HG02588 (cell line): ENCODE data around the gene TMCC2.

ENCODE experiments used
- ATAC-seq: cut with Tn5 transposase; IDR thresholded peaks from one replicate; pipeline ENCODE4 v1.9.1; 2021; ENCODE audit warnings: mild to moderate bottlenecking, moderate library complexity; ENCODE audit not compliant: unreplicated experiment

Gene TMCC2

DNA sequence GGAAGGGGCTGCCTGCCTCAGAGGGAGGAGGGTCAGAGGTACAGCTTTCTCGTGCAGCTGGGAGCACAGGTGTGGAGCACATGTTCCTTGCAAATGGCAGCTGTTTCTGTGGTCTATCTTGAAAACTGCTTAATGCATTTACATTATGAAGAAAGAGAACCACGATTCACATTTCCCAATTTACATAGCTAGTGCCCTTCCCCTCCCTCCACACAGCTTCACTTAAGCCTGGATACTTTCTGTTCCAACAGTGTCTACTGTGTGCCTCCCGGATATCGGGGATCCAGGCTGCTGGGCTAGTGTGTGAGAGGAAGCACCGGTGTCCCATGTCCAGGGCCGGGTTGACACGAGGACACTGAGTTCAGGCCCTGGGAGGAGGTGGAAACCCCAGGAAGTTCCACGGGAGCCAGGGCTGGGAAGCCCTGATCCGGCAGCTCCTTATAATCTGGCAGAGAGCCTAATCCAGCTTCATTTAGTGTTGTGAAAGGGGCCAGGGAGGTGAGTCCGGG is 31.6 kb downstream of the TMCC2 start:
- ATAC-seq: no peak

DNA sequence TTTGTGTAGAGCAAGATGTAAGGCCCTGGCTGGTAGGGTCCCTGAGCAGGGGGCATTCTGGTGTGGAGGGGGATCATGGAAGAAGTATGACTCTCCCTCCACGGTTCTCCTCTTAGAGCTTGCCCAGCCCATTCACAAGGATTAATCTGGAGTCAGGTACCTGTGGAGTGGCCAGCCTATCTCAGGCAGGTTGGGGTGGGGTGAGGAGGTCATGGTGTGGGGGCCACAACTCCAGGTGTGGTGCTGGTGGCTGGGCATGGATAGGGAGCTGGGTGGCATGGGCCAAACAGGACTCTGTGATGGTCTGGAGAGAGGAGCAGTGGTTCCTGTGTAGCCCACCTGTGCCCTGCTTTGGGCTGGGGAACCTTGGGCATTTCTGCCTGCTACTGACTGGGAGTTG is 32.3 kb downstream of the TMCC2 start:
- no peak for ATAC-seq

DNA sequence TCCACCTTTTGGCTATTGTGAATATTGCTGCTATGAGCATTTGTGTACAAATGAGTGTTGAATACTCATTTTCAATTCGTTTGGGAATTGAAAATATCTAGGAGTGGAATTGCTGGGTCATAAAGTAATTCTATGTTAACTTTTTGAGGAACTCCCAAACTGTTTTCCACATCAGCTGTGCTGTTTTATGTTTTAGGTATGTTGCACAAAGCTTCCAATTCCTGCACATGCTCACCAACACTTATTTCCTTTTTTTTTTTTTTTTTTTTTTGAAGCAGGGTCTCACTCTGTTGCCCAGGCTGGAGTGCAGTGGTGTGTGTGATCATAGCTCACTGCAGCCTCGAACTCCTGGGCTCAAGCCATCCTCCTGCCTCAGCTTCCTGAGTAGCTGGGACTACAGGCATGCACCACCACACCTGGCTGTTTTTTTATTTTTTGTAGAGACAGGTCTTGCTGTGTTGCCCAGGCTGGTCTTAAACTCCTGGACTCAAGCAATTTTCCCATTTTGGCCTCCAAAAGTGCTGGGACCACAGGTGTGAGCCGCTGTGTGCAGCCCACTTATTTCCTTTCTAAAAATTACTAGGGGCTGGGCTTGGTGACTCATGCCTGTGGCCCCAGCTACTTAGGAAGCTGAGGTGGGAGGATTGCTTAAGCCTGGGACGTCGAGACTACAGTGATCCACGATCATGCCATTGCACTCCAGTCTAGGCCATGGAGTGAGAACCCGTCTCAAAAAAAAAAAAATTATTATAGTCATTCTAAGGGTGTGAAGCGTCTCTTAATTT is 33.4 kb downstream of the TMCC2 start:
- no peak for ATAC-seq

DNA sequence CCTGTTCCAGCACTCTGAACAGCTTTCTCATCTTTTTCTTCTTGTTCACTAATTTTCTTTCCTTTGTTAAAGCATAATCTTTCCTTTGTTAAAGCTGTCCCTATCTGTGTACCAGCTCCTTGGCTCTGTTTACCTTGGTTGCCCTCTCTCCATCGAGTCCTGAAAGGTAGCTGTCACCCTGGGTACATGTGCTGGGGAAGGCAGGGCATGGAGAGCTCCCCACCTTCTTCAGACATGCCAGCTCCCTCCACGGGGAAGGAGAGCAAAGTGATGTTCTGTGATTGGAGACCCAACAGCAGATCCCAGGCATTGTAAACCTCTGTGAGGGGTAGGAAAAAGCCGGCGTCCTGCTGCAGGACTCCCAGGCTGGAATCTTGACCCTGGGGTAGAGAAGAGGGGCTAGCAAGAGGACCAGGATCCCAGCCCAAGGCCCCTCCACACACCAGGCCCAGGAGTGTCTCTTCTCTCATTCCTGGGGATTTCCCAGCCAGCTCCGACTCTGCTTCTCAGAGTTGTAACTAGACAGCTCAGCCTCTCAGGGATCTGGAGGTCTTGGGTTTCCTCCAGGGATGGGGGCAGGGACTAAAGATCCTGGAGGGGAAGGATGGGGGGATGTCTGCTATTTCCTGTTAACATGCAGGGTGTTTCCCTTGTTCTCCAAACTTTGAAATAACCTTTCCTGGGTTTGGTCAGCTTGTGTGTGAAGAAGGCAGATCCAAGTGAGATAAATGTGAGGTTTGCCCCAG is 34.4 kb downstream of the TMCC2 start:
- ATAC-seq: no peak

DNA sequence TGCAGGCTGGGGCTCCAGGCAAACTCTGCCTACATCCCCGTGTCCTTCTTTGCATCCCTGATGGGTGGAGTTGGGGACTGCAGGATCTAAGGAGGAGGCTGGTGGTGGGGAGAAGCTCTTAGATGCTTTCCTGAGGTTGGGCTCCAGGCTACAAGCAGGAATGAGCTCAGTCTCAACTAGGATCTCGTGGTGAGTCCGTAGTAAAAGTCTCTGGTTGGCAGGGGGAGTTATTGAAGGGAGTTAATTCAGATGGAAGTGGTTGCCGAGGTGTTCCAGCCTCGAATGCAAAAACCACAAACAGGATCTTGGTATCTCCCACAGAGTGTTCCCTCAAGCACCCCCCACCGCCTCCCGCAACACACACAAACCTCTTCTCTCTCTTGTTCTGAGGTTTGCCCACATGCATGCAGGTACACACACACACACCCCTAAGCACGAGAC is 35.0 kb downstream of the TMCC2 start:
- no peak for ATAC-seq

DNA sequence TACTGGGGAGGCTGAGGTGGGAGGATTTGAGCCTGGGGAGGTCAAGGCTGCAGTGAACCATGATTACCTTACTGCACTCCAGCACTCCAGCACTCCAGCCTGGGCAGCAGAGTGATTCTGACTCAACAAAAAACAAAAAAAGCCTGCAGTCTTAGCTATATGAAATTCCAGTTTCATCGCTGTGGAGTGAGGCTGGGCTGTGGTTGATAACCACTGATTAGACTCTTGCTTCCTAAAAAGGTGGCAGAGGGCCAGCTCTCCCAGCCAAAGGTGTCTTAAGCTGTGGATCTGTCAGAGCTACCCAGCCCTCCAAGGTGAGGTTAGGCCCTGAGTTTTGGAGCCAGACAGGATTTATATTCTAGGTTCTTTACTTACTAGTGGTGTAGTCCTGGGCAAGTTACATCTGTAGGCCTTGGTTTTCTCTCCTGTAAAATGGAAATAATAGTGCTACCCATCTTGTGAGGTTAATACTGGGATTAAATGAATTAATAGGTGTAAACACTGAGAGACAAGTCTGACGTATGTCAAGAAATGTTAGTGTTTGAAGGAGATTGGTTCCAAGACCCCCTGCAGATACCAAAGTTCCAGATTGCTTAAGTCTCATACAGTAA is 35.9 kb downstream of the TMCC2 start:
- no peak for ATAC-seq

DNA sequence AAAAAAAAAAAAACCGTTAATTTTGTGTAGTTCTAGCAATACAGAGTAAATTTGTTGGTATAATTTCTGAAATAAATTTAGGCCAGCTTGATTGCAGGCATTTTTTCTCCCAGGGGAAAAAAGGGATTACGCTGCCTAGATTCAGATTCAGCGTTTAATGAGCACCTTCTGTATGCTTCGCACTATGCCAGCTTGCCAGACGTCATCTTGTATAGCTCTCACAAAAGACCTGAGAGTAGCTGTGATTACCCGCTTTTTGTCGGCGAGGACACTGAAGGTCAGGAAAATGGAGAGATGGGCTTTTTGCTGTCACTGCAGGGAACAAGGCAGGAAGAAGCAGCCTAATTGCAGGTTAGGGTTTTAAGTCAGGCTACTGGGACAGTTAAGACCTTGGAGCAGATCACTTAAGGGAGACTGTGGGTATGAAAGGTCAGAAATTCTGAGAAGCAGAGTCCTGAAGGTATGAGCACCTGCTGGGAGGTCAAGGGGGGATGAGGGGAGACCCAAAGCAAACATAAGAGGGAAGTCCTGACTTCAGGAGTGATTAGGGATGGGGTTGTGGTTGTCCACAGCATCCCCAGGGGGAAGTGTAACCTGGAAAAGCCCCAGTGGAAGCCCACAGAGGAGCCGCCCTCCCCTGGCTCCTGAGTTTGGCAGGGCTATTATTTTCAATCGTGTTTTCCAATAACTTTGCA is 39.0 kb downstream of the TMCC2 start:
- ATAC-seq: no peak

DNA sequence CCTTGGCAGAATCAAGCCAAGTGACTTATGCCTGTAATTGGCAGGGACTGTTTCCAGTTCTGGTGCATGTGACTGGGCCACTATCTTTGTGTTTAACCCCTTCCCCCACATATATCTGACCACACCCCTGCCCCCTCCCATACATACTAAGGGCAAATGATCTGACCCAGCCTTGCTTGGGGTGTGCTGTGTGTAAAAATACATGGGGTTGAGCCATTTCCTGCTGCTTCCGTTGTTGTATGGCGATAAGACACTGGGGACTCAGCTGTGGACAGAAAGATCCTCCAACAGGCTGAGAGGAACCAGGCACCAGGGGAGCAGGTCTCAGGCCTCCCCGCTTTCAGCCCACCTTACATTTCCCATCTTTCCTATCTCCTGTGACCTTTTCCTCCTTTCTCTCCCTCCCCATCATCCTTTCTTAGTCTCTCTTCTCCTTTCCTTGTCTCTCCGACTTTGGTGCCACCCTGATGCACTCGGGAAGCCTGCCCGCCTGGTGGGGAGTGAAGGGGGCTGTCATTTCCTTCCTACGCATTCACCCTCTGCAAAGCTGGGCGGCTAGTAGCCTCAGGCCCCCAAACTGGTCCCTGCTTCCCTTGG is 39.7 kb downstream of the TMCC2 start:
- ATAC-seq: no peak

DNA sequence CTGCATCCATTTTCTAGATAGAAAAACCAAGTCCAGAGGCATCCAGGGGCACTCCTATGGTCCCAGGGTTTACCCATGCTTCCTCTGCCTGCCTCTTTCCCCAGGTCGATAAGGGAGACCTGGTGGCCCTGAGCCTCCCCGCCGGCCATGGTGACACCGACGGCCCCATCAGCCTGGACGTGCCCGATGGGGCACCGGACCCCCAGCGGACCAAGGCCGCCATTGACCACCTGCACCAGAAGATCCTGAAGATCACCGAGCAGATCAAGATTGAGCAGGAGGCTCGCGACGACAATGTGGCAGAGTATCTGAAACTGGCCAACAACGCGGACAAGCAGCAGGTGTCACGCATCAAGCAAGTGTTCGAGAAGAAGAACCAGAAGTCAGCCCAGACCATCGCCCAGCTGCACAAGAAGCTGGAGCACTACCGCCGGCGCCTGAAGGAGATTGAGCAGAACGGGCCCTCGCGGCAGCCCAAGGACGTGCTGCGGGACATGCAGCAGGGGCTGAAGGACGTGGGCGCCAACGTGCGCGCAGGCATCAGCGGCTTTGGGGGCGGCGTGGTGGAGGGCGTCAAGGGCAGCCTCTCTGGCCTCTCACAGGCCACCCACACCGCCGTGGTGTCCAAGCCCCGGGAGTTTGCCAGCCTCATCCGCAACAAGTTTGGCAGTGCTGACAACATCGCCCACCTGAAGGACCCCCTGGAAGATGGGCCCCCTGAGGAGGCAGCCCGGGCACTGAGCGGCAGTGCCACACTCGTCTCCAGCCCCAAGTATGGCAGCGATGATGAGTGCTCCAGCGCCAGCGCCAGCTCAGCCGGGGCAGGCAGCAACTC is 41.3 kb downstream of the TMCC2 start:
- ATAC-seq: no peak

DNA sequence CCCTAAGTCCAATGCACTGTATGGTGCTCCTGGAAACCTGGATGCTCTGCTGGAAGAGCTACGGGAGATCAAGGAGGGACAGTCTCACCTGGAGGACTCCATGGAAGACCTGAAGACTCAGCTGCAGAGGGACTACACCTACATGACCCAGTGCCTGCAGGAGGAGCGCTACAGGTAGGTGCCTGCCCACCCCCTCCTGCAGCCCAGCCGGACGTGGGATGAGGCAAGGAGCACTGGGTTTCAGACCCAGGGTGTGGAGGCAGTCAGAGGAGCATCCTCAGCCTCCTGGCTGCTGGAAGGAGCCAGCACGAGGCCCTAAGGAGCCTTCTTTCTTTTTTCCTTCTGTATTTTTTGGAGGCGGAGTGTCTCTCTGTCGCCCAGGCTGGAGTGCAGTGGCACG is 42.0 kb downstream of the TMCC2 start:
- ATAC-seq: no peak

DNA sequence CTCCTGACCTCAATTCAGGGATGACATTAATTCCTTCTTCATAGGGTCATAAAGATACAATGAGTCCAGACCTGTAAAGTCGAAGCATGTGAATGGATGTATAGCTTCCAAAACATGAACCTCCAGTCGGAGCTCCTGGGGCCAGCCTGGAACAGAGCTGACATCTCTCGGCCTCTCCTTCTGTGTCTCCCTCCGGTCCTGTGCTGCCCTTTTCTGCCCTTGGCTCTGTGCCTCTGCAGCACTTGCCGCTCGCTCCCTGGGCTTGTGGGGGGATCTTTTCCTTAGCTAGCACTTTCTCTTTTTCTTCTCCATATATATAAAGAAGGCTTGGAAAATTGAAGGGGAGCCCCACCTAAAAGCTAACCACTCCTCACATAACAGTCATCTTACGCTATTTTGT is 42.5 kb downstream of the TMCC2 start:
- no peak for ATAC-seq

DNA sequence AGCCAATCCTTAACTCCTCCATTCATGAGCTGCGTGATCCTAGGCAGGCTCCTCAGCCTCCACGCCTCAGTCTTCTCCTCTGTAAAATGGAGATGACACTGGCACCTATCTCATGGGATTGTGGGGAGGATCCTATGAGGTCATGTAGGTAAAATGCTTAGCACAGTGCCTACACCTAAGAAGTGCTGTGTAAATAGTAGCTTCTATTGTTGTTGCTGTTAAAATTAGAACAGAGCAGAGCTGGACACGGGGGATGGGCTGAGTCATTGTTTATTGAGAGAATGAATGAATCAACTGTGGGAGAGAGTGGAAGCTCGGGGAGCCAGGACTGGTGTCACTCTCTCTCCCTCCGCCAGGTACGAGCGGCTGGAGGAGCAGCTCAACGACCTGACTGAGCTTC is 43.0 kb downstream of the TMCC2 start:
- no peak for ATAC-seq

DNA sequence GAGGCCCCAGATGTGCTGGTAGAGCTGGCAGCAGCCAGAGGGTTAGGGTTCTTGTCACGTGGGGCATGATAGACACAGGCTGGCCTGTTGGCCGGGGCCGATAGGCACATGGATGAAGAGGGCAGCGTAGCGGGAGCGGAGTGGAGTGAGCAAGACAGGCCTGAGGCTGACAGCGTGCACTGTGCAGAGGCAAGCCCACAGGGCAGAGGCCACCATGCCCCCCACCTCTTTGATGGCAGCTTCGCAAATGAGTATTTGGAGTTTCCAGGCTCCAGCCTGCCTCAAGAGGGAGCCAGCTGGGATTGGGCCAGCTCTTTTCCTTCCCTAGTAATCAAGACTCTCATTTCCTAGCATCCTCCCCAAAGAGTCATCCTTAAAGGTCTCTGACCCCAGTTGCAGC is 43.5 kb downstream of the TMCC2 start:
- ATAC-seq: no peak

DNA sequence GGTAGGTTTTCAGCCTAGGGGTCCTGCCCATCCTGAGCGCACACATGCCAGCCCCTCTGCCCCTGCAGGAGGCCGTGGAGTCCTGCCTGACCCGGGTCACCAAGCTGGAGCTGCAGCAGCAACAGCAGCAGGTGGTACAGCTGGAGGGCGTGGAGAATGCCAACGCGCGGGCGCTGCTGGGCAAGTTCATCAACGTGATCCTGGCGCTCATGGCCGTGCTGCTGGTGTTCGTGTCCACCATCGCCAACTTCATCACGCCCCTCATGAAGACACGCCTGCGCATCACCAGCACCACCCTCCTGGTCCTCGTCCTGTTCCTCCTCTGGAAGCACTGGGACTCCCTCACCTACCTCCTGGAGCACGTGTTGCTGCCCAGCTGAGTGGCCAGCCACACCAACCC is 44.0 kb downstream of the TMCC2 start:
- no peak for ATAC-seq

DNA sequence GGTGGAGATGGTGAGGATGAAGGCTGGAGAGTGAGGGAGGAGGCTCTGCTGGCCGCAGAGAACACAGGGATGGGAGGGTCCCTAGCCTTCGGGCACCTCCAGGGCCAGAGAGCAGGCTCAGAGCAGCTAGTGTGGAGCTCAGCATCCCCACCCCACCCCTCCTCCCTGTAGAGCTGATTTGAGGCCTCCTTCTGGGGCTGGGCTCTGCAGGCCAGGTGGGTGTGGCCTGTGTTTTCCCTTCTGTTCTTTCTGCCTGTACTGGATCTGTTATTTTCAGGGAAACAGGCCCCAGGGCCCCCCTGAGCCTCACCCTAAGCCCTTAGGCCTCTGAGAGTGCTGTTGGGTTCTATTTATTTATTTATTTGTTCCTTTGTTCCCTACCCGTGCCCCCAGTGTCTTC is 44.8 kb downstream of the TMCC2 start:
- no peak for ATAC-seq

DNA sequence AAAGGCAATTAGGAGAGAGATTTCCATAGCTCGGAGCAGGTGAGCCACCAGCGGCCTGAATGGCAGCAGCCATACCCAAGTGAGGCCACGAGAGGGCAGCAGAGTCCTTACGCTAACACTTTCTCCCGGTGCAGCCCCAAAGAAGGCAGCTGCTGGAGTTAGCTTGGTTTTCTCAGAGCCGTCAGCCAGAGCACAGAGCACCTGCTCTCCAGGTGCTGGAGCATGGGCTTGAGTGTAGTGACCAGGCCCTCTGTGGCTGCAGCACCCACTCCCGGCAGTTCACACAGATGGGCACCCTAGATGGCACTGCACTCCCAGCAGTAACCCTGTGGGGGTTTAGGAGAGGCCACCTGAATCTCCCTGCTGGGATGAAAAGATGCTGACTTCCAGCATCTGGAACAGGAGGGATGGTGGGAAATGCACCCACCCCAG is 45.8 kb downstream of the TMCC2 start:
- ATAC-seq: no peak

DNA sequence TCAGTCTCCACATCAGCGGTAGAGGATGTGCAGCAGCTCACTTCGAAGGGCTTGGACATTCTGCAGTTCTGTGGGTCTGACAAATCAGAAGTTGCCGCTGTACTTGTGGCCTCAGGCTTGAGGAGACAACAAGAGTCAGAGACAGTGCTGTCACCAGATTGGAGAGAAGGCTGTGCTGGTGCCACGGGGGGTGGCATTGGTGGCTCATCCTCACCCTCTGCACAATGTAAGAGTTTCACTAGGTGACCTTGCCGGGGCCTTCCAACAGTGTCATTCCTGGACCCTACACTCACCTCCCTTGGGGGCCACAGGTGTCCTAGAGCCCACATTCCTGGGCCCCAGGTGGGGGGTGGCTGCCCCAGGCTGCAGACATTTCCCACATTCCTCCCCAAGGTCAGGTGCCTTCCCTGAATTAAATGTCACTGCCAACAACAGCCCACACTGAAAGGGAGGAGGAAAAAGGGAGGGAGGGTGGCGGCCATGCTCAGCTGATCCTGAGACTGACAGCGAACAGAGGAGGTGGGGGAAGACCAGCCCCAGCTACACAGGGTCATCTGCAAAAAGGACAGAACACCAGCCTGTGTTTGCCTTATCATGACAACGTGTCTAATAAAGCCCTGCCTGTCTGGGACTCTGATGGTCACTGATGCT is 46.4 kb downstream of the TMCC2 start:
- ATAC-seq: no peak

DNA sequence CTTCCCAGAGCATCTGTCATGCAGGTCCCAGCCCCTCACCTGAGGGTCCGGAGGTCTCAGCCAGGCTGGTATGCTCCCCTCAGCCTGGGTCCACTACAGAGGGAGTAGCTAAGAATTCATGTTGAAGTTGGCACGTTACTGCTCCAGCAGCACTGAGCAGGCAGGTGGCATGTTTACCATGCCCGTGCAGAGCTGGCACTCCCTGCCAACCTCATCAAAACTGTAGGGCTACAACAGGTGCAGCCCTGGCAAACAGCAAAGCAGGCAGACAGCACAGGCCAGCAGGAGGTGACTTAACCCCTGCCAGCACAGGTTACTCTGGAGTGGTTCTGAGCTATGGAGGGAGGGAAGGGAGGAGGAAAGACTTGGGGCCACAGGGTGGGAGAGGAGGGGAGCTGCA is 47.4 kb downstream of the TMCC2 start:
- no peak for ATAC-seq

DNA sequence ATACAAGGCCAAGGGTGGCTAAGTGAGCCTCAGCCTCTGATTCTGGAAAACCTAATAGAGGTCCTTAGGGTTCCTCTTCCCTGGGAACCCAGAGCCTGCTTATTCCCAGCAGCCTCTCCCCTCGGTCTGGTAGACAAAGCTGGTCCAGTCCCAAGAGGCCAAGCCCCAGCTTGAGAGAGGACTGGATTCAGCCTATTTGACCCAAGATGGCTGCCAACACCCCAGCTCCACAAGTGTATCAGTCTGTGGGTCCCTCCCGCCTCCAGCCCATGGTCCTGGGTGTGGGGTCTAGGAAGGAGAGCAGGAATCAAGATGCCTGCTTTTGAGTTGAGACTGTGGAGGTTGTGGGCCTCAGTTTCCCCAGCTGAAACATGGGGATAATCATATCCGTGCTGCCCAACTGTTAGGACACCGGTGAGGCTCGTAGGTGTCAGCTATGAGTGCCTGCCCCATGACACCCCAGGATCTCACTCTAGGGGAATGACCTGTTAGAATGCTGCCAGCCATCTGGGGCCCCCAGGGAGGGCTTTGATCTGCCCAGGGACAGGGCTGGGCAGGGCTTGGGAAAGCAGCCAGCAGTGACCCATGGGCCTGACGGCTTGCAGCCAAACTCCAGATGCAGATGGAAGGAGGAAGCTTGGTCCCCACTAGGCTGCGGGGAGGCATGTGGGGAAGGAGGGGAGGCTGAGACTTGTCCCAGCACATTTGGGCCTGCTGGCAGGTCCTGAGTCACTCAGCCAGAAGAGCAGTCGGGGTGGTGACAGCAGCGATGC is 48.4 kb downstream of the TMCC2 start:
- ATAC-seq: no peak
